Medulla oblongata (tissue), 1 donor: ENCODE data around the gene PARD3B.

Experiments used
- DNase-seq: peaks from one replicate; pipeline ENCODE4 v3.0.0-alpha.2; 2015; ENCODE audit errors: extremely low spot score

PARD3B gene

GRCh38 chr2:205556357-205556756 lies 1011.1 kb downstream of the PARD3B start:
- no peak for DNase-seq

- DNase-seq, result no peak
These were observed 1011.7 kb downstream of the PARD3B start for GRCh38 chr2:205556841-205557539.

- DNase-seq, result no peak
These were observed 1012.6 kb downstream of the PARD3B start for GRCh38 chr2:205557873-205558272.

GRCh38 chr2:205561441-205561840 lies 1016.2 kb downstream of the PARD3B start:
- DNase-seq, result no peak

GRCh38 chr2:205563646-205564045 lies 1018.4 kb downstream of the PARD3B start:
- no peak for DNase-seq

- DNase-seq, result no peak
These were observed 1019.3 kb downstream of the PARD3B start for GRCh38 chr2:205564346-205565141.

GRCh38 chr2:205565142-205565522 lies 1019.9 kb downstream of the PARD3B start:
- DNase-seq, result no peak

- DNase-seq, result no peak
These were observed 1021.4 kb downstream of the PARD3B start for GRCh38 chr2:205566606-205567168.

GRCh38 chr2:205568620-205569019 lies 1023.3 kb downstream of the PARD3B start:
- DNase-seq, result no peak

- no peak for DNase-seq
These were observed 1025.4 kb downstream of the PARD3B start for GRCh38 chr2:205570648-205571047.

- DNase-seq, result no peak
These were observed 1026.2 kb downstream of the PARD3B start for GRCh38 chr2:205571360-205571959.

- no peak for DNase-seq
These were observed 1028.7 kb downstream of the PARD3B start for GRCh38 chr2:205574001-205574400.

GRCh38 chr2:205579335-205579734 lies 1034.1 kb downstream of the PARD3B start:
- no peak for DNase-seq

GRCh38 chr2:205580212-205580987 lies 1035.1 kb downstream of the PARD3B start:
- no peak for DNase-seq

GRCh38 chr2:205582366-205582765 lies 1037.1 kb downstream of the PARD3B start:
- no peak for DNase-seq

GRCh38 chr2:205585449-205586383 lies 1040.4 kb downstream of the PARD3B start:
- DNase-seq, result no peak

GRCh38 chr2:205586626-205587025 lies 1041.4 kb downstream of the PARD3B start:
- no peak for DNase-seq

GRCh38 chr2:205589479-205589878 lies 1044.2 kb downstream of the PARD3B start:
- no peak for DNase-seq

GRCh38 chr2:205590759-205591158 lies 1045.5 kb downstream of the PARD3B start:
- DNase-seq, result no peak

GRCh38 chr2:205593891-205594290 lies 1048.6 kb downstream of the PARD3B start:
- no peak for DNase-seq

- DNase-seq, result no peak
These were observed 1051.3 kb downstream of the PARD3B start for GRCh38 chr2:205596581-205596980.
